ENCODE data around the gene IBA57.

- no peak for TF ChIP-seq POLR2A (IDR thresholded peaks at IDR 0.05)
- no peak for TF ChIP-seq CTCF (IDR thresholded peaks at IDR 0.05)
Measured at GRCh38 chr1:228171221-228171891, 5.8 kb downstream of the IBA57 start.
